WTC11 (cell line): Measurements from ENCODE around the gene PPARD. TPM values are rescaled to one million over a fixed set of nuclear protein-coding genes. Genes with fewer than 3 reads are reported as not detected.

Source experiments
- ATAC-seq: fragments of 200-7000 bp; cut with Tn5 transposase; 2 replicates; pipeline ENCODE4 v1.10.0; 2021; ENCODE audit warnings: mild to moderate bottlenecking, moderate library complexity
- CTCF ChIA-PET: fragments of 300-600 bp; sonication (Branson Sonifier 250); formaldehyde crosslinking; loops from one replicate; lab custom pipeline; 2021; ENCODE audit warnings: antibody characterized with exemption; lab: Charles Lee
- POLR2A ChIA-PET: fragments of 350-600 bp; sonication (Branson Sonifier 250); formaldehyde crosslinking; loops from one replicate; lab custom pipeline; 2021; ENCODE audit warnings: antibody characterized with exemption; lab: Charles Lee
- DNase-seq: peaks from one replicate; pipeline ENCODE4 v3.0.0; 2021; ENCODE audit warnings: low spot score
- H3K27ac Mint-ChIP-seq: 2 replicates; pipeline ENCODE4 v1.8.0; 2021; ENCODE audit warnings: mixed read lengths
- H3K27me3 Mint-ChIP-seq: 2 replicates; pipeline ENCODE4 v1.8.0; 2021; ENCODE audit warnings: low read depth, mild to moderate bottlenecking, moderate library complexity, mixed read lengths
- H3K36me3 Mint-ChIP-seq: 2 replicates; pipeline ENCODE4 v1.8.0; 2021; ENCODE audit warnings: mixed read lengths
- H3K4me1 Mint-ChIP-seq: 2 replicates; pipeline ENCODE4 v1.8.0; 2022; ENCODE audit warnings: mixed read lengths
- H3K4me3 Mint-ChIP-seq: 2 replicates; pipeline ENCODE4 v1.8.0; 2021; ENCODE audit warnings: mild to moderate bottlenecking, moderate library complexity, mixed read lengths
- H3K9me3 Mint-ChIP-seq: 2 replicates; pipeline ENCODE4 v1.8.0; 2021; ENCODE audit warnings: mixed read lengths
- AFF4 ChIP-seq: sonication (generic); formaldehyde crosslinking; IDR thresholded peaks from 2 replicates; pipeline ENCODE4 v1.8.1; 2023; ENCODE audit warnings: mild to moderate bottlenecking, missing genetic modification reagents, borderline replicate concordance
- ATF1 ChIP-seq: sonication (generic); formaldehyde crosslinking; IDR thresholded peaks from 2 replicates; pipeline ENCODE4 v1.8.1; 2023; ENCODE audit warnings: mild to moderate bottlenecking, moderate library complexity, missing genetic modification reagents
- ATF2 ChIP-seq: sonication (generic); formaldehyde crosslinking; IDR thresholded peaks from 2 replicates; pipeline ENCODE4 v1.8.1; 2022; ENCODE audit warnings: low read depth, missing genetic modification reagents, borderline replicate concordance
- E2F1 ChIP-seq: sonication (generic); formaldehyde crosslinking; IDR thresholded peaks from 2 replicates; pipeline ENCODE4 v1.8.0; 2022; ENCODE audit warnings: mild to moderate bottlenecking, missing genetic modification reagents
- E2F5 ChIP-seq: sonication (generic); formaldehyde crosslinking; IDR thresholded peaks from 2 replicates; pipeline ENCODE4 v1.8.1; 2022; ENCODE audit warnings: mild to moderate bottlenecking, moderate library complexity, missing genetic modification reagents
- FOXP1 ChIP-seq: sonication (generic); formaldehyde crosslinking; IDR thresholded peaks from 2 replicates; pipeline ENCODE4 v1.8.0; 2022; ENCODE audit warnings: missing genetic modification reagents, mild to moderate bottlenecking, moderate library complexity, borderline replicate concordance
- FOXP4 ChIP-seq: sonication (generic); formaldehyde crosslinking; IDR thresholded peaks from 2 replicates; pipeline ENCODE4 v1.8.0; 2022; ENCODE audit warnings: mild to moderate bottlenecking, missing genetic modification reagents
- IRF1 ChIP-seq: sonication (generic); formaldehyde crosslinking; IDR thresholded peaks from 2 replicates; pipeline ENCODE4 v1.8.0; 2023; ENCODE audit warnings: missing genetic modification reagents
- JAZF1 ChIP-seq: fragments of 250-450 bp; sonication (Bioruptor Pico); IDR thresholded peaks from 2 replicates; pipeline ENCODE4 v1.9.0; 2021; ENCODE audit warnings: moderate library complexity, mild to moderate bottlenecking, inconsistent platforms
- JUN ChIP-seq: sonication (generic); formaldehyde crosslinking; IDR thresholded peaks from 2 replicates; pipeline ENCODE4 v1.8.0; 2023; ENCODE audit warnings: mild to moderate bottlenecking, missing genetic modification reagents
- MAX ChIP-seq: sonication (generic); formaldehyde crosslinking; IDR thresholded peaks from 2 replicates; pipeline ENCODE4 v1.8.0; 2022; ENCODE audit warnings: mild to moderate bottlenecking, missing genetic modification reagents
- NFATC4 ChIP-seq: fragments of 250-450 bp; sonication (Bioruptor Pico); IDR thresholded peaks from 2 replicates; pipeline ENCODE4 v1.9.0; 2021; ENCODE audit warnings: mild to moderate bottlenecking
- NFE2L1 ChIP-seq: sonication (generic); formaldehyde crosslinking; IDR thresholded peaks from 2 replicates; pipeline ENCODE4 v1.8.1; 2023; ENCODE audit warnings: missing genetic modification reagents
- NR1H2 ChIP-seq: sonication (generic); formaldehyde crosslinking; IDR thresholded peaks from 2 replicates; pipeline ENCODE4 v1.9.0; 2021; ENCODE audit warnings: mild to moderate bottlenecking, moderate library complexity, missing genetic modification reagents
- OVOL2 ChIP-seq: fragments of 250-450 bp; sonication (Bioruptor Pico); IDR thresholded peaks from 2 replicates; pipeline ENCODE4 v1.9.0; 2021; ENCODE audit warnings: mild to moderate bottlenecking, borderline replicate concordance
- RORB ChIP-seq: fragments of 250-450 bp; sonication (Bioruptor Pico); IDR thresholded peaks from 2 replicates; pipeline ENCODE4 v1.9.0; 2021; ENCODE audit warnings: mild to moderate bottlenecking
- TCF7 ChIP-seq: sonication (generic); formaldehyde crosslinking; IDR thresholded peaks from 2 replicates; pipeline ENCODE4 v1.8.0; 2022; ENCODE audit warnings: mild to moderate bottlenecking, low read depth, missing genetic modification reagents, moderate library complexity
- ZBTB43 ChIP-seq: sonication (generic); formaldehyde crosslinking; IDR thresholded peaks from 2 replicates; pipeline ENCODE4 v1.8.1; 2023; ENCODE audit warnings: mild to moderate bottlenecking, missing genetic modification reagents
- ZMAT4 ChIP-seq: fragments of 250-450 bp; sonication (Bioruptor Pico); IDR thresholded peaks from 2 replicates; pipeline ENCODE4 v1.9.0; 2021; ENCODE audit warnings: mild to moderate bottlenecking
- ZNF232 ChIP-seq: sonication (generic); formaldehyde crosslinking; IDR thresholded peaks from 2 replicates; pipeline ENCODE4 v1.8.0; 2022; ENCODE audit warnings: mild to moderate bottlenecking, missing genetic modification reagents
- ZNF263 ChIP-seq: sonication (generic); formaldehyde crosslinking; IDR thresholded peaks from 2 replicates; pipeline ENCODE4 v1.8.1; 2022; ENCODE audit warnings: low read depth, mild to moderate bottlenecking, moderate library complexity, missing genetic modification reagents
- ZNF317 ChIP-seq: sonication (generic); formaldehyde crosslinking; IDR thresholded peaks from 2 replicates; pipeline ENCODE4 v1.8.1; 2023; ENCODE audit warnings: low read depth, mild to moderate bottlenecking, moderate library complexity, missing genetic modification reagents, borderline replicate concordance
- ZNF396 ChIP-seq: fragments of 250-450 bp; sonication (Bioruptor Pico); IDR thresholded peaks from 2 replicates; pipeline ENCODE4 v1.8.0; 2021; ENCODE audit warnings: mild to moderate bottlenecking, moderate library complexity, borderline replicate concordance
- total RNA-seq: library from RNA; stranded (reverse); gene quantifications from 3 replicates; pipeline ENCODE4 v1.2.3, GENCODE V29; 2021

PPARD gene
- total RNA-seq, 1 experiment from 2014 or later: 14.7 TPM

- Mint-ChIP-seq H3K4me3 (peak overlapping the region; percentile 95), H3K36me3 (peaks cover 56% of the 10 kb centered on the region), H3K9me3 (no peaks in the 10 kb centered on the region), H3K27me3 (peaks cover 13% of the 10 kb centered on the region), H3K27ac (peak overlapping the region; percentile 97), H3K4me1 (peaks cover 47% of the 10 kb centered on the region)
- CTCF ChIA-PET: interaction anchor here (1.5 to 2.6 kb wide), 7 partner anchors 9 to 166 kb away, joined by 5 to 12 read pairs (median 8); partner anchors contain the start of genes FANCE and TEAD3
- ATAC-seq: no peak
- no peak for DNase-seq
- POLR2A ChIA-PET: interaction anchor here (0.6 to 7.9 kb wide), 9 partner anchors 11 to 196 kb away, joined by 3 to 54 read pairs (median 3); partner anchors contain the start of gene TEAD3
- TF ChIP-seq ZNF396: no peak
- no peak for TF ChIP-seq AFF4
- TF ChIP-seq IRF1 (CRISPR knock-in tag): no peak
- peak; percentile 69; the same call in 1 of the 2 replicates for TF ChIP-seq ZBTB43 (CRISPR knock-in tag)
- no peak for TF ChIP-seq ZNF232 (CRISPR knock-in tag)
- no peak for TF ChIP-seq JAZF1 (CRISPR knock-in tag)
- no peak for TF ChIP-seq RORB (CRISPR knock-in tag)
- TF ChIP-seq E2F5 (CRISPR knock-in tag): peak; percentile 15; the same call in 1 of the 2 replicates
- no peak for TF ChIP-seq FOXP4 (CRISPR knock-in tag)
- TF ChIP-seq E2F1 (CRISPR knock-in tag): no peak
- TF ChIP-seq NFATC4: no peak
- TF ChIP-seq ZNF317: no peak
- no peak for TF ChIP-seq NFE2L1 (CRISPR knock-in tag)
- TF ChIP-seq ATF2: no peak
- TF ChIP-seq ZNF263 (CRISPR knock-in tag): no peak
- TF ChIP-seq NR1H2 (CRISPR knock-in tag): no peak
- no peak for TF ChIP-seq OVOL2
- TF ChIP-seq ZMAT4 (CRISPR knock-in tag): no peak
- TF ChIP-seq ATF1 (CRISPR knock-in tag): no peak
- TF ChIP-seq FOXP1 (CRISPR knock-in tag): no peak
- TF ChIP-seq MAX (CRISPR knock-in tag): no peak
- 0 out of 2 replicates have a peak, but pooled peaks have one; percentile 67 for TF ChIP-seq TCF7
- TF ChIP-seq JUN (CRISPR knock-in tag): no peak
These were observed 126.8 kb downstream of the PPARD start for GRCh38 chr6:35468980-35469750.
